HepG2 (cell line): ENCODE measurements around the gene WDFY1. TPM values are rescaled to one million over a fixed set of nuclear protein-coding genes. Genes with fewer than 3 reads are reported as not detected.

ENCODE experiments used
- ATF7 ChIP-seq, 2 experiments: fragments of 450-650 bp in 1 of 2; sonication (generic) in 1 of 2; formaldehyde crosslinking in 1 of 2; IDR thresholded peaks; 2 replicates each; pipeline versions ENCODE4 v1.4.0 to v1.6.1; 2016 to 2020; ENCODE audit warnings: antibody characterized with exemption in 1 of 2, mild to moderate bottlenecking in 1 of 2, missing genetic modification reagents in 1 of 2
- DRAP1 ChIP-seq: IDR thresholded peaks from 2 replicates; pipeline ENCODE4 v1.6.1; 2016; ENCODE audit warnings: missing genetic modification reagents, missing compliant biosample characterization
- HNRNPK ChIP-seq: fragments of 200-400 bp; formaldehyde crosslinking; IDR thresholded peaks from 2 replicates; pipeline ENCODE4 v1.6.1; 2018; ENCODE audit warnings: low read length, low read depth, moderate library complexity, mild to moderate bottlenecking; ENCODE audit not compliant: poor library complexity, severe bottlenecking
- KAT8 ChIP-seq: IDR thresholded peaks from 2 replicates; pipeline ENCODE4 v1.6.1; 2016; ENCODE audit warnings: missing genetic modification reagents, missing compliant biosample characterization
- KLF6 ChIP-seq: IDR thresholded peaks from 2 replicates; pipeline ENCODE4 v1.8.0; 2016; ENCODE audit warnings: missing biosample characterization, missing genetic modification reagents
- NFATC3 ChIP-seq: sonication (generic); formaldehyde crosslinking; IDR thresholded peaks from 2 replicates; pipeline ENCODE4 v1.5.1; 2020; ENCODE audit warnings: mild to moderate bottlenecking, missing genetic modification reagents
- NFYB ChIP-seq: sonication (generic); formaldehyde crosslinking; IDR thresholded peaks from 2 replicates; pipeline ENCODE4 v1.4.0; 2020; ENCODE audit warnings: missing genetic modification reagents
- NR0B2 ChIP-seq: sonication (generic); formaldehyde crosslinking; IDR thresholded peaks from 2 replicates; pipeline ENCODE4 v1.4.0; 2020; ENCODE audit warnings: mild to moderate bottlenecking, missing genetic modification reagents
- PRMT3 ChIP-seq: sonication (generic); formaldehyde crosslinking; IDR thresholded peaks from 2 replicates; pipeline ENCODE4 v1.8.1; 2022; ENCODE audit warnings: low read depth, mild to moderate bottlenecking, moderate library complexity, missing genetic modification reagents, borderline replicate concordance
- SALL2 ChIP-seq: sonication (generic); formaldehyde crosslinking; IDR thresholded peaks from 2 replicates; pipeline ENCODE4 v1.8.1; 2023; ENCODE audit warnings: mild to moderate bottlenecking, missing genetic modification reagents, inconsistent platforms
- SOX6 ChIP-seq, 2 experiments: fragments of 450-650 bp in 1 of 2; sonication (generic) in 1 of 2; formaldehyde crosslinking in 1 of 2; IDR thresholded peaks; 2 replicates each; pipeline versions ENCODE4 v1.4.0 to v1.6.1; 2017 to 2020; ENCODE audit warnings: antibody characterized with exemption in 1 of 2, mild to moderate bottlenecking in 1 of 2, missing genetic modification reagents in 1 of 2
- TBX2 ChIP-seq: sonication (generic); formaldehyde crosslinking; IDR thresholded peaks from 2 replicates; pipeline ENCODE4 v1.5.0; 2020; ENCODE audit warnings: missing genetic modification reagents, mild to moderate bottlenecking, borderline replicate concordance
- ZBTB49 ChIP-seq: sonication (generic); formaldehyde crosslinking; IDR thresholded peaks from 2 replicates; pipeline ENCODE4 v1.4.0; 2020; ENCODE audit warnings: missing genetic modification reagents, borderline replicate concordance
- ZNF17 ChIP-seq: sonication (generic); formaldehyde crosslinking; IDR thresholded peaks from 2 replicates; pipeline ENCODE4 v1.5.0; 2020; ENCODE audit warnings: mild to moderate bottlenecking, missing genetic modification reagents
- ZNF264 ChIP-seq: sonication (generic); formaldehyde crosslinking; IDR thresholded peaks from 2 replicates; pipeline ENCODE4 v1.4.0; 2020; ENCODE audit warnings: missing genetic modification reagents
- ZNF512 ChIP-seq: sonication (generic); formaldehyde crosslinking; IDR thresholded peaks from 2 replicates; pipeline ENCODE4 v1.4.0; 2020; ENCODE audit warnings: mild to moderate bottlenecking, missing genetic modification reagents
- ZNF530 ChIP-seq: sonication (generic); formaldehyde crosslinking; IDR thresholded peaks from 2 replicates; pipeline ENCODE4 v1.5.0; 2020; ENCODE audit warnings: low read depth, mild to moderate bottlenecking, missing genetic modification reagents
- ZNF563 ChIP-seq: sonication (generic); formaldehyde crosslinking; IDR thresholded peaks from 2 replicates; pipeline ENCODE4 v1.8.0; 2022; ENCODE audit warnings: mild to moderate bottlenecking, moderate library complexity, missing genetic modification reagents
- ZNF816 ChIP-seq: sonication (generic); formaldehyde crosslinking; IDR thresholded peaks from 2 replicates; pipeline ENCODE4 v1.8.0; 2022; ENCODE audit warnings: missing genetic modification reagents, mild to moderate bottlenecking, borderline replicate concordance
- polyA plus RNA-seq, 8 experiments: library from polyadenylated mRNA; depleted of rRNA in 3 of 8; stranded (reverse) in 7 of 8; unstranded in 1 of 8; fragments of >200 nt; fragmentation: Illumina TruSeq in 4 of 8; extraction: Trizol in 4 of 8; gene quantifications; 2 replicates each; pipeline versions ENCODE4 v1.2.1 to v1.2.3, GENCODE V29; 2011 to 2016; ENCODE audit warnings: low read depth in 4 of 8, missing spikeins in 1 of 8, mixed read lengths in 1 of 8; ENCODE audit not compliant: insufficient read depth in 1 of 8
- total RNA-seq, 5 experiments: library from RNA; depleted of rRNA; stranded (reverse); fragments of >200 nt; fragmentation: Illumina TruSeq; extraction: Trizol; gene quantifications; 2 replicates each; pipeline ENCODE4 v1.2.3, GENCODE V29; 2016; ENCODE audit warnings: low read depth in 1 of 5
- TF ChIP-seq, protein P1 (sequence below): sonication (generic); formaldehyde crosslinking; IDR thresholded peaks from 2 replicates; pipeline ENCODE4 v1.5.0; 2020; ENCODE audit warnings: mild to moderate bottlenecking, missing genetic modification reagents
- TF ChIP-seq, protein P2 (sequence below): IDR thresholded peaks from 2 replicates; pipeline ENCODE4 v1.6.1; 2016

The WDFY1 gene
- total and polyA plus RNA-seq, 2 of the 13 experiments (the other 11 are each of a cell fraction or from before 2014, with no cell fraction given): 77.0 to 78.4 TPM

DNA sequence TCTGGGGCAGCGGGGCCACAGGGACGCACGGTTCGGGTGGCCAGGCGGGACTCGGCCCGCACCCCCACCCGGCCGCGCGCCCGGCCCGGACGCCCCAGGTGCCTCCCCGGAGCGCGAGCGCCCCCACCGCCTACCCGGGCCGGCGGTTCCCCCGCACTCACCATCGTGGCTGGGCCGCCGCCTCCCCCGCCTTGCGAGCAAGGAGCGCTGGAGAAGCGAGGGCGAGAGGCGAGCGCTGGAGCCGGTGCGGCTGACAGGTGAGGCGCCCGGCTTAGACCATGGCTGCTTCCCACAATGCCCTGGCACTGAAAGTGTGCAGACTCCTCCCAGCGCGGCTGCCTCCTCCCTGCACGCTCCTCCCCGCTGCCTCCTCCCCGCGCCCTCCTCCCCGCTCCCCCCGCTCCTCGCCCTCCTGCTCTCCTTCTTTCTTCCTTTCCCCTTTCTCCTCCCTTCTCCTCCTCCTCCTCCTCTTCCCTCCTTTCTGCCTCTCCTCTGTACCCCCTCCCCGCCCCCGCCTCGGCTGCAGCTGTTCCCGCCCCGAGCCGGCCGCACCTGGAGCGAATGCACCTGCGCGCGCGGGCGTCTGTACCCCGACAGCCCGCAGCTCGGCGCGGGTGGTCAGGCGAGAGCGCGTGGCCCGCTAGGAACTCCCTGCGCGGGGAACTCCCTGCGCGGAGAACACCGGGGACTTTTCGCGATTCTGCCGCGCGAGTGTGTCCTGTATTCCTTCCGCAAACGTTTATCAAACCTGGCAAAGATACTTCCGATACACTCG, 107.7 kb downstream of the WDFY1 start, which contains the start of gene AP1S3 (continued):
- no peak for TF ChIP-seq KAT8
- TF ChIP-seq, protein P1, sequence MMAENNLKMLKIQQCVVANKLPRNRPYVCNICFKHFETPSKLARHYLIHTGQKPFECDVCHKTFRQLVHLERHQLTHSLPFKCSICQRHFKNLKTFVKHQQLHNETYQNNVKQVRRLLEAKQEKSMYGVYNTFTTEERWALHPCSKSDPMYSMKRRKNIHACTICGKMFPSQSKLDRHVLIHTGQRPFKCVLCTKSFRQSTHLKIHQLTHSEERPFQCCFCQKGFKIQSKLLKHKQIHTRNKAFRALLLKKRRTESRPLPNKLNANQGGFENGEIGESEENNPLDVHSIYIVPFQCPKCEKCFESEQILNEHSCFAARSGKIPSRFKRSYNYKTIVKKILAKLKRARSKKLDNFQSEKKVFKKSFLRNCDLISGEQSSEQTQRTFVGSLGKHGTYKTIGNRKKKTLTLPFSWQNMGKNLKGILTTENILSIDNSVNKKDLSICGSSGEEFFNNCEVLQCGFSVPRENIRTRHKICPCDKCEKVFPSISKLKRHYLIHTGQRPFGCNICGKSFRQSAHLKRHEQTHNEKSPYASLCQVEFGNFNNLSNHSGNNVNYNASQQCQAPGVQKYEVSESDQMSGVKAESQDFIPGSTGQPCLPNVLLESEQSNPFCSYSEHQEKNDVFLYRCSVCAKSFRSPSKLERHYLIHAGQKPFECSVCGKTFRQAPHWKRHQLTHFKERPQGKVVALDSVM (CRISPR knock-in tag): peak; percentile 87
- no peak for TF ChIP-seq NFATC3
- TF ChIP-seq TBX2 (CRISPR knock-in tag): peak; percentile 62; the same call in 1 of the 2 replicates
- no peak for TF ChIP-seq ZNF530 (CRISPR knock-in tag)
- TF ChIP-seq ZBTB49 (CRISPR knock-in tag): no peak
- no peak for TF ChIP-seq ATF7 (IDR thresholded peaks at IDR 0.05)
- TF ChIP-seq ATF7 (CRISPR knock-in tag; IDR thresholded peaks at IDR 0.05): peak; percentile 28; the same call in 1 of the 2 replicates
- TF ChIP-seq ZNF512 (CRISPR knock-in tag): peak; percentile 55; the same call in 1 of the 2 replicates
- no peak for TF ChIP-seq NFYB
- no peak for TF ChIP-seq ZNF17
- TF ChIP-seq KLF6 (CRISPR knock-in tag): no peak
- TF ChIP-seq, protein P2, sequence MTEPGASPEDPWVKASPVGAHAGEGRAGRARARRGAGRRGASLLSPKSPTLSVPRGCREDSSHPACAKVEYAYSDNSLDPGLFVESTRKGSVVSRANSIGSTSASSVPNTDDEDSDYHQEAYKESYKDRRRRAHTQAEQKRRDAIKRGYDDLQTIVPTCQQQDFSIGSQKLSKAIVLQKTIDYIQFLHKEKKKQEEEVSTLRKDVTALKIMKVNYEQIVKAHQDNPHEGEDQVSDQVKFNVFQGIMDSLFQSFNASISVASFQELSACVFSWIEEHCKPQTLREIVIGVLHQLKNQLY: no peak
- TF ChIP-seq ZNF816 (CRISPR knock-in tag): no peak
- no peak; the same call in 1 of the 2 replicates for TF ChIP-seq NR0B2 (CRISPR knock-in tag)
- TF ChIP-seq DRAP1 (CRISPR knock-in tag): no peak
- 0 out of 2 replicates have a peak, but pooled peaks have one; percentile 49 for TF ChIP-seq PRMT3 (CRISPR knock-in tag)
- no peak for TF ChIP-seq SOX6 (IDR thresholded peaks at IDR 0.05)
- peak; percentile 39; the same call in 1 of the 2 replicates for TF ChIP-seq SOX6 (CRISPR knock-in tag; IDR thresholded peaks at IDR 0.05)
- TF ChIP-seq ZNF264: peak; percentile 90
- TF ChIP-seq ZNF563 (CRISPR knock-in tag): peak; percentile 72
- peak; percentile 96 for TF ChIP-seq HNRNPK
- TF ChIP-seq SALL2 (CRISPR knock-in tag): no peak; the same call in 1 of the 2 replicates
